Mesothelial cell of epicardium (in vitro differentiated cells): ENCODE data around the gene MT1M. TPM values are rescaled to one million over a fixed set of nuclear protein-coding genes. Genes with fewer than 3 reads are reported as not detected.
A peak's percentile ranks its signal among the peaks of the same experiment; 100 is the strongest.

Experiments
- DNase-seq, 2 experiments: peaks; one replicate each; pipeline ENCODE4 v3.0.0; 2021; ENCODE audit warnings: low spot score in 2 of 2; ENCODE audit not compliant: unreplicated experiment in 2 of 2
- H3K27ac Mint-ChIP-seq: 2 replicates; pipeline ENCODE4 v1.8.0; 2021; ENCODE audit warnings: mixed read lengths
- H3K27me3 Mint-ChIP-seq: 2 replicates; pipeline ENCODE4 v1.8.0; 2021; ENCODE audit warnings: low read depth, mixed read lengths
- H3K36me3 Mint-ChIP-seq: 2 replicates; pipeline ENCODE4 v1.8.0; 2021; ENCODE audit warnings: mixed read lengths
- H3K4me1 Mint-ChIP-seq: 2 replicates; pipeline ENCODE4 v1.8.0; 2021; ENCODE audit warnings: mixed read lengths
- H3K4me3 Mint-ChIP-seq: 2 replicates; pipeline ENCODE4 v1.8.0; 2021; ENCODE audit warnings: mild to moderate bottlenecking, moderate library complexity, mixed read lengths
- H3K9me3 Mint-ChIP-seq: 2 replicates; pipeline ENCODE4 v1.8.0; 2021; ENCODE audit warnings: mixed read lengths
- CTCF ChIP-seq: fragments of 200-600 bp; sonication (generic); IDR thresholded peaks from one replicate; pipeline ENCODE4 v1.5.0; 2021; ENCODE audit warnings: antibody characterized with exemption; ENCODE audit not compliant: unreplicated experiment
- total RNA-seq: library from RNA; stranded (reverse); gene quantifications from 3 replicates; pipeline ENCODE4 v1.2.1, GENCODE V29; 2021

Gene MT1M
- total RNA-seq, 1 donor from 2014 or later: not detected

- peaks cover 27% of the 10 kb centered on the region for H3K27me3 Mint-ChIP-seq
- peaks cover 42% of the 10 kb centered on the region for H3K4me1 Mint-ChIP-seq
- peak in 1 of 2 experiments; percentile 52 for DNase-seq
- H3K9me3 Mint-ChIP-seq: no peaks in the 10 kb centered on the region
- H3K27ac Mint-ChIP-seq: peak overlapping the region; percentile 45
- peak overlapping the region; percentile 71 for H3K4me3 Mint-ChIP-seq
- TF ChIP-seq CTCF: no peak
- no peaks in the 10 kb centered on the region for H3K36me3 Mint-ChIP-seq
Observed at GRCh38 chr16:56609463-56609921, 23.0 kb upstream of the MT1M start.

- Mint-ChIP-seq H3K36me3 (no peaks in the 10 kb centered on the region), H3K9me3 (no peaks in the 10 kb centered on the region), H3K27me3 (peaks cover 33% of the 10 kb centered on the region), H3K4me3 (peak overlapping the region; percentile 23), H3K4me1 (peaks cover 42% of the 10 kb centered on the region), H3K27ac (no peak overlapping the region)
- TF ChIP-seq CTCF: no peak
- DNase-seq: no peak
Observed at GRCh38 chr16:56610017-56610608, 22.3 kb upstream of the MT1M start.

GRCh38 chr16:56610609-56611111 lies 21.8 kb upstream of the MT1M start:
- no peak for DNase-seq
- no peaks in the 10 kb centered on the region for H3K36me3 Mint-ChIP-seq
- H3K9me3 Mint-ChIP-seq: no peaks in the 10 kb centered on the region
- H3K27me3 Mint-ChIP-seq: peaks cover 36% of the 10 kb centered on the region
- H3K4me1 Mint-ChIP-seq: peaks cover 42% of the 10 kb centered on the region
- H3K27ac Mint-ChIP-seq: no peak overlapping the region
- H3K4me3 Mint-ChIP-seq: peak overlapping the region; percentile 23
- TF ChIP-seq CTCF: no peak

- no peak overlapping the region for H3K4me3 Mint-ChIP-seq
- H3K27me3 Mint-ChIP-seq: peaks cover 39% of the 10 kb centered on the region
- peaks cover 42% of the 10 kb centered on the region for H3K4me1 Mint-ChIP-seq
- no peak for DNase-seq
- H3K9me3 Mint-ChIP-seq: no peaks in the 10 kb centered on the region
- no peak overlapping the region for H3K27ac Mint-ChIP-seq
- no peak for TF ChIP-seq CTCF
- H3K36me3 Mint-ChIP-seq: no peaks in the 10 kb centered on the region
Observed at GRCh38 chr16:56611281-56611833, 21.1 kb upstream of the MT1M start.

GRCh38 chr16:56613706-56614105 lies 18.8 kb upstream of the MT1M start:
- no peaks in the 10 kb centered on the region for H3K36me3 Mint-ChIP-seq
- H3K27ac Mint-ChIP-seq: no peak overlapping the region
- no peak overlapping the region for H3K4me3 Mint-ChIP-seq
- TF ChIP-seq CTCF: no peak
- no peaks in the 10 kb centered on the region for H3K9me3 Mint-ChIP-seq
- DNase-seq: no peak
- H3K27me3 Mint-ChIP-seq: peaks cover 59% of the 10 kb centered on the region
- H3K4me1 Mint-ChIP-seq: peaks cover 28% of the 10 kb centered on the region
